Fibroblast of gingiva (primary cell): ENCODE data around the gene DPYD.

Experiments used
- DNase-seq: peaks from one replicate; pipeline ENCODE4 v3.0.0-alpha.2; 2011; ENCODE audit warnings: low read depth

Gene DPYD

GRCh38 chr1:97837161-97837560 lies 83.7 kb downstream of the DPYD start:
- DNase-seq: no peak

- DNase-seq: no peak
Measured at GRCh38 chr1:97834899-97835298, 85.9 kb downstream of the DPYD start.

- no peak for DNase-seq
Measured at GRCh38 chr1:97833881-97834280, 87.0 kb downstream of the DPYD start.

DNA sequence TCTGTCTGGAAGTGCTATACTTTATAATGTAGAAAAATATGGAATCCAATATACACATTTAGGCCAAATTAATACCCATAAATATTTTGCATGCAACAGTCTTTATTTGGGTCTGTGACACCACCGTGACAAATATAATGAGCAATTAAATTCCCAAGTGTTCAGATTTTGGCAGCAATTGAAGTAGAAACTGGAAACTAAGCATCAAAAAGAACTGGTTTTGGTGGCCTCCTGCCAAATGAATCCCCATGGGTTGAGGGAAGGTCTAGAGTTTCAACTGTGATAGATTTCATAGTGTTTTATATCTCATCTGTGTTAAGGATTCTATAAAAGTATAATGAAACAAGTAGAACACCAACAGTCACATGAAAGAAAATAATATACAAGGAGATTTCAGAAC lies 88.4 kb downstream of the DPYD start:
- peak; percentile 68 for DNase-seq

DNA sequence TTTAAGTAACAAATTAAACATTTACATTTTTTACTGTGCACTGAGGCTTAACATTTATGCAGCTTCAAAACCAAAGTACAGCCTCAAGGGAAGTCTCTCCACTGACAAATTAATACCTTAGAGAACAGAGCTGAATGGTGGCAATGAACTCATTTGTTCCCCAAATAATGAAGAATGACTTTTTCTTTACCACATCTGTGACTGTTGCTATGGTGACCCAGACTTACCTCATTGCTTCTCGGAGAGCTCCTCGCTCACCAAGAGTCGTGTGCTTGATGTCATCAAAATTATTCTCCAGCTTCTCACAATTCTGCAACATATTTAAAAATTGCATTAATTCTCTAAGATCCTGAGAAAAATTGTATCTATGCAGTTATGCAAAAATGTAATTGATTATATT lies 92.9 kb downstream of the DPYD start:
- DNase-seq: no peak

- no peak for DNase-seq
Measured at GRCh38 chr1:97826820-97827219, 94.0 kb downstream of the DPYD start.

DNA sequence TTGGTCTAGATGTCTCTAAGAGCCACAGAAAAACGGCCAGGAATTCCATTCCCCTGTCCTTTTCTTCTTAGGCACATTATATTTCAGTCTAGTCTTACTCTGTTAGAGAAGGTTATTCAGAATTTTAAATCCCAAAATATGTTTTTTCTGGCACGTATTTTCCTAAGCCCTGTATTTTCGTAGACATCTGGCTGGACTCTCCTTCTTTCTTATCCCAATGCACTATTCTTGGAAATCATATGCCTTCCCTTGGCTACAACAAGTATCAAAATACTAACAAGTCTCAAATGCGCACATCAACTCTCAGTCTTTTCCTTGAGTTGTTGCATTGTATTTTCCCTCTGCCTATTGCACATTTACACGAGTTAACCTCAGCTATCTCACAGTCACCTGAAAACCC lies 96.2 kb downstream of the DPYD start:
- no peak for DNase-seq

DNA sequence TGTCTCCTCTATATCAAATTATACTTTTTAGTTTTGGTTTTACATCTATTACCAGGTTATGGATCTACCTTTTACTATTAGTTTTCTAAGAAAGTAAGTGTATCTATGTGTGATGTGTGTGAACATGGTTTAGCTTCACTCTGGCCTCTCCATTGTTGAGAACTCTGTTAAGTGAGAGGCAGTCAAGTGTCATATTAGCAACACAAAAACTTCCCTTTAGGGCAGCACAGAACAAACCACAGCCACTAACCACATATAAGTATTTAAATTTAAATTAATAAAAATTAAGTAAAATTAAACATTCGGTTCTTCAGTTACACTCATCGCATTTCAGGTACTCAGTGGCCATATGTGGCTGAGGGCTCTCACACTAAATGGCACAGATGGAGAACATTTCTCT lies 96.6 kb downstream of the DPYD start:
- DNase-seq: no peak

DNA sequence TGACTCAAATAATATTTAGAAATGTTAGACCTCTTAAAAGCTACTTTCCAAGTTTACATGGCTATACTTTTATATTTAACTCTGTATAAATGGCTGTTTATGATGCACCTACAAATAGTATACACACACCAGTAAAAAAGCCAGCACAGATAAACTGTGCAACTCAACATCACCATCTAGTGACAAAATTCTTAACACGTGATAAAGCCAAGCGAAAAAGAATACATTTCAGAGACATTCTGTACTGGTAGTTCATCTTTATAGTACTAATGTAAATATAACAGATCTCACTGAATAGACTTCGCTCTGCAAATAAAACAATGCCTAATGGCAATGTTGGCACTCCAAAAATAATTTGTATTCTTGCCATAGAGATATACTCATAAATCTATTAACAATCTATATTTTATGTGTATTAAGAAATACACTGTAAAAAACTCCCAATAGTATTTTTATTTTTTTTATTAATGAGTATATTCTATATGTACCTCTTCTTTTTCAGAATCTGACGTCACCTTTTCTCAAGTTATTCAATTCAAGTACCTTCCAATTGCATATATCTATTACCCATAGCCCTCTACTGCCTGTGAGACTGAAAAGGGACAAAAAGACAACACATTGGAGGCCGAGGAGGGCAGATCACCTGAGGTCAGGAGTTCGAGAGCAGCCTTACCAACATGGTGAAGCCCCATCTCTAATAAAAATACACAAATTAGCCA lies 100.2 kb downstream of the DPYD start:
- DNase-seq: peak; percentile 13

- no peak for DNase-seq
Measured at GRCh38 chr1:97816927-97817326, 103.9 kb downstream of the DPYD start.

DNA sequence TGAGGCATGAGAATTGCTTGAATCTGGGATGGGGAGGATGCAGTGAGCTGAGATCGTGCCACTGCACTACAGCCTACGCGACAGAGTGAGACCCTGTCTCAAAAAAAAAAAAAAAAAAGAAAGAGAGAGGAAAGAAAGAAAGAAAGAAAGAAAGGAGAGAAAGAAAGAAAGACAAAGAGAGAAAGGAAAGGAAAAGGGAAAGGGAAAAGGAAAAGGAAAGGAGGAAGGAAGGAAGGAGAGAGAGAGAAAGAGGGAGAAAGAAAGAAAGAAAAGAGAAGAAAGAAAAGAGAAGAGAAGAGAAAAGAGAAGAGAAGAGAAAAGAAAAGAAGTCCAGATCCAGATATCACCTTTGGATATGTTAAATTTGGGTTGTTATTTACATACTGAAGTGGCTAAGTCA lies 106.0 kb downstream of the DPYD start:
- no peak for DNase-seq

- DNase-seq: no peak
Measured at GRCh38 chr1:97814121-97814520, 106.7 kb downstream of the DPYD start.

DNA sequence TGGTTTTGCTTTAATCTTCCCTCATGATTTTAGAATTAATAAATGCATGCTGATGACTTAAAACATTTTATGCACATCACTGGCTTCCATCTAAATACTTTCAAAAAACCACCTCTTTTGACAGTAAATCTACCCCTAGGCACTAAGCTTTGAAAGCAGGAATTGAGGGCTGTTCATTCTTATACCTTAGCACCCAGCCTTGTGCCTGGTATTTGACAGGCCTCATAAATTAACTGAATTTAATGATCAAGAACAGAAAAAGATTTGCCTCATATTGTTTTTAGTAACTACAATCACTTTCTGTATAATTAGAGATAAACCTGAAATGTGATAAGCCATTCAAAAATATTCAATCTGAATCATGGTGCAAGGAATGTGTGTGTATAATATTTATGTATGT lies 108.8 kb downstream of the DPYD start:
- DNase-seq: no peak

- peak; percentile 61 for DNase-seq
Measured at GRCh38 chr1:97806996-97807520, 113.8 kb downstream of the DPYD start.

DNA sequence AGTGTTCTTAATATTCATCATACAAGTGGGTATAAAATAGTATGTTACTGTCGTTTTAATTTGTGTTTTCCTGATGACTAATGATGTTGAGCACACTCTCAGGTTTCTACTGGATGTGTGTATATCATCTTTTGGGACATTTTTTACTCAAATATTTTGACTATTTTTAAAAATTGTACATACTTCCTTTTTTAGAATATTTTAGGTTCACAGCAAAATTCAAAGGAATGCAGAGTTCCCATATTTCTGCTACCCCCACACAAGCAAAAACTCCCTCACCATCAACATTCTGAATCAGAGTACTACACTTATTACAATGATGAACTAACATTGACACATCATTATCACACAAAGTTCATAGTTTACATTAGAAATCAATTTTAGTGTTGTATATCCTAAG lies 114.5 kb downstream of the DPYD start:
- DNase-seq: no peak

DNA sequence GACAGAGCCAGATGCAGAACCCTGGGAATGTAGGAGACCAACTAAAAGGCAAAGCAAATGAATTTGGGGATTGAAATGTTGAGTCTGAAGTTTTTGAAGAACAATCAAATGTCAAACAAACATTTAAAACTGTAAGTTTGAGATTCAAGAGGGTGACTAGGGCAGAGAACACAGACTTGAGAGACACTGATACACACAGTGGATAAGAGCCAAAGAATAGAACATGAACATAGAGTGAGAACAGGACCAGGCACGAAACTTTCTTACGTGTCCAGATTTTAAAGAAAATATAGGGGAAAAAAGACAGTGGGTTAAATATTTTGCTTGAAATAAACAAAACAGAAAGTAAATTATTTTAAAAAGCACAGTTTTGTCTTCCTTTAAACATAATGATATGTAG lies 115.7 kb downstream of the DPYD start:
- DNase-seq: no peak

DNA sequence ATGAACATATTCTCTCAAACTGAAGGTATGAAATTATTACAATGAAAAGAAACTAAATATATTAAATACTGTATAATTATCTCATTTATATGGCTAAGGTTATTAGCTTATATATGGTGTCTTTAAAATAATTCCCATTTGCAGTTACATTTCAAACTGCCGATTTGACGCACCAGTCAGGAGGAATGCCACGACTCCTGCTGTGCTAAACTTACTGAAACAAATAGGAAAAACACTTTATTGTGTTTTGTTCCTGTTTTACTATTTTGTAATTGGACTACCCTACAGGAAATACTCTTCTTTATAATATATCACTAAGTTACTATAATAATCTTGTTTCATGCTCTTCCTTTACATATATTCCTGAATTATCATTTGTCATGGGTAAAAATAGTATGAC lies 117.8 kb downstream of the DPYD start:
- no peak for DNase-seq

GRCh38 chr1:97802011-97802410 lies 118.8 kb downstream of the DPYD start:
- DNase-seq: no peak

- peak; percentile 57 for DNase-seq
Measured at GRCh38 chr1:97797403-97798183, 123.2 kb downstream of the DPYD start.

GRCh38 chr1:97796711-97797110 lies 124.1 kb downstream of the DPYD start:
- peak; percentile 4 for DNase-seq

DNA sequence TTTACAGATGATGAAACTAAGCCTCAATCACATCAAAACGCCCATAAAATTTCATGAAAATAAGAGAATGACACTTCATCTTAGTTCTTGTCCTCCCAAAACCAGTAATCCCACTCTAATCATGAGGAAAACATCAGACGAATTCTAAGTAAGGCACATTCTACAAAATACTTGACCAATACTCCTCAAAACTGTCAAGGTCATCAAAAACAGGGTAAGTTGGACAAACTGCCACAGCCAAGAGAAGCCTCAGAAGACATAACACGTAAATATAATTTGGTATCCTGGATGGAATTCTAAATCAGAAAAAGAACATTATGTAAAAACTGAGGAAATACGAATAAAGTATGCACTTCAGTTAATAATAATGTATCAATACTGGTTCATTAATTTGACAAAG lies 128.2 kb downstream of the DPYD start:
- DNase-seq: no peak

GRCh38 chr1:97791251-97791650 lies 129.6 kb downstream of the DPYD start:
- peak; percentile 75 for DNase-seq

GRCh38 chr1:97787231-97787630 lies 133.6 kb downstream of the DPYD start:
- peak; percentile 18 for DNase-seq
